ENCODE results near the gene PKMYT1.
"Not testable (repeated sequence)": the region's sequence is repeated elsewhere in the genome, so short reads cannot be mapped to it uniquely, and the experiment has no call there.

PKMYT1 gene

GRCh38 chr16:2929693-2930092 lies 50.6 kb downstream of the PKMYT1 start:
- no peak for DNase-seq

GRCh38 chr16:2928796-2929195 lies 51.5 kb downstream of the PKMYT1 start:
- DNase-seq = no peak

GRCh38 chr16:2928151-2928550 lies 52.1 kb downstream of the PKMYT1 start:
- DNase-seq = not testable (repeated sequence)

GRCh38 chr16:2927010-2927646 lies 53.1 kb downstream of the PKMYT1 start:
- peak; percentile 96 for DNase-seq

GRCh38 chr16:2926650-2926999 lies 53.6 kb downstream of the PKMYT1 start:
- no peak for DNase-seq

- DNase-seq = no peak
Measured at GRCh38 chr16:2925951-2926649, 54.1 kb downstream of the PKMYT1 start.

- DNase-seq = no peak
Measured at GRCh38 chr16:2924901-2925755, 55.1 kb downstream of the PKMYT1 start.

GRCh38 chr16:2923481-2923880 lies 56.8 kb downstream of the PKMYT1 start:
- no peak for DNase-seq
